IMR-90 (cell line): ENCODE data around the gene PAX3. TPM values are rescaled to one million over a fixed set of nuclear protein-coding genes. Genes with fewer than 3 reads are reported as not detected.

Experiments used
- ATAC-seq: fragments of 200-7000 bp; cut with Tn5 transposase; 2 replicates; pipeline ENCODE4 v1.9.1; 2020; ENCODE audit warnings: low read depth, mild to moderate bottlenecking, moderate library complexity
- BruUV-seq: library from RNA; stranded (reverse); fragments of 400-500 nt; replicated peaks from 2 replicates; lab custom pipeline; 2021; lab: Mats Ljungman, UMichigan
- CTCF ChIA-PET: fragments of 300-600 bp; formaldehyde crosslinking; extraction: SDS; loops from one replicate; lab custom pipeline; 2021; ENCODE audit warnings: antibody characterized with exemption; lab: Yijun Ruan, JAX
- POLR2A ChIA-PET: fragments of 300-600 bp; sonication (Branson Sonifier 250); formaldehyde crosslinking; loops from one replicate; lab custom pipeline; 2022; ENCODE audit warnings: antibody characterized with exemption; ENCODE audit not compliant: unreplicated experiment; lab: Charles Lee
- DNase-seq: peaks from one replicate; pipeline ENCODE4 v3.0.0; 2013
- H2AFZ ChIP-seq: replicated peaks from 2 replicates; pipeline ENCODE3; 2013; ENCODE audit warnings: low read length, mild to moderate bottlenecking; ENCODE audit not compliant: poor library complexity
- H2AK5ac ChIP-seq: 2 replicates; pipeline ENCODE4 v1.6.1; 2013; ENCODE audit warnings: low read depth, low read length, inconsistent platforms
- H2AK9ac ChIP-seq: replicated peaks from 2 replicates; pipeline ENCODE3; 2013; ENCODE audit warnings: mild to moderate bottlenecking, low read depth, low read length, moderate library complexity; ENCODE audit not compliant: poor library complexity
- H2BK120ac ChIP-seq: 2 replicates; pipeline ENCODE4 v1.6.1; 2013; ENCODE audit warnings: low read depth, low read length, inconsistent platforms
- H2BK15ac ChIP-seq: 3 replicates; pipeline ENCODE4 v1.6.1; 2013; ENCODE audit warnings: low read depth, low read length, inconsistent platforms
- H2BK20ac ChIP-seq: 2 replicates; pipeline ENCODE4 v1.6.1; 2013; ENCODE audit warnings: low read depth, mild to moderate bottlenecking, inconsistent platforms, low read length, moderate library complexity
- H2BK5ac ChIP-seq: 2 replicates; pipeline ENCODE4 v1.6.1; 2013; ENCODE audit warnings: mild to moderate bottlenecking, low read depth, low read length, inconsistent platforms; ENCODE audit not compliant: poor library complexity, severe bottlenecking
- H3K14ac ChIP-seq: replicated peaks from 2 replicates; pipeline ENCODE4 v1.6.1; 2013; ENCODE audit warnings: low read depth, low read length, inconsistent platforms
- H3K18ac ChIP-seq: 2 replicates; pipeline ENCODE4 v1.6.1; 2013; ENCODE audit warnings: low read depth, low read length, control low read depth
- H3K23ac ChIP-seq: 2 replicates; pipeline ENCODE4 v1.6.1; 2013; ENCODE audit warnings: low read depth, low read length, inconsistent platforms
- H3K27ac ChIP-seq: 2 replicates; pipeline ENCODE4 v1.5.1; 2013; ENCODE audit warnings: mild to moderate bottlenecking, control low read depth, low read length; ENCODE audit not compliant: insufficient read depth
- H3K27me3 ChIP-seq: 2 replicates; pipeline ENCODE4 v1.6.1; 2013; ENCODE audit warnings: low read length; ENCODE audit not compliant: control insufficient read depth, insufficient read depth
- H3K36me3 ChIP-seq: 2 replicates; pipeline ENCODE4 v1.6.1; 2013; ENCODE audit warnings: low read length, mixed read lengths; ENCODE audit not compliant: control insufficient read depth, insufficient read depth
- H3K4ac ChIP-seq: 2 replicates; pipeline ENCODE4 v1.6.1; 2013; ENCODE audit warnings: low read depth, low read length, inconsistent platforms
- H3K4me1 ChIP-seq: 2 replicates; pipeline ENCODE4 v1.6.1; 2013; ENCODE audit warnings: low read length, mixed read lengths; ENCODE audit not compliant: control insufficient read depth, insufficient read depth
- H3K4me2 ChIP-seq: 2 replicates; pipeline ENCODE4 v1.6.1; 2013; ENCODE audit warnings: low read depth, mild to moderate bottlenecking, control low read depth, low read length, moderate library complexity
- H3K4me3 ChIP-seq: 2 replicates; pipeline ENCODE4 v1.5.1; 2013; ENCODE audit warnings: low read depth, mild to moderate bottlenecking, control low read depth, low read length, moderate library complexity; ENCODE audit not compliant: insufficient read depth
- H3K56ac ChIP-seq: 2 replicates; pipeline ENCODE4 v1.6.1; 2013; ENCODE audit warnings: low read length, inconsistent platforms; ENCODE audit not compliant: insufficient read depth; ENCODE audit errors: extremely low read depth
- H3K79me1 ChIP-seq, 2 experiments: 2 replicates each; pipeline ENCODE4 v1.6.1; 2013; ENCODE audit warnings: low read length in 2 of 2, inconsistent platforms in 1 of 2, low read depth in 1 of 2
- H3K9ac ChIP-seq: 2 replicates; pipeline ENCODE4 v1.6.1; 2013; ENCODE audit warnings: low read depth, low read length, control low read depth
- H3K9me1 ChIP-seq: 2 replicates; pipeline ENCODE4 v1.6.1; 2013; ENCODE audit warnings: low read length, inconsistent platforms; ENCODE audit not compliant: insufficient read depth
- H3K9me3 ChIP-seq: 2 replicates; pipeline ENCODE4 v1.6.1; 2013; ENCODE audit warnings: low read length; ENCODE audit not compliant: control insufficient read depth, insufficient read depth
- H4K20me1 ChIP-seq: 2 replicates; pipeline ENCODE4 v1.6.1; 2013; ENCODE audit warnings: low read length, inconsistent platforms; ENCODE audit not compliant: insufficient read depth
- H4K5ac ChIP-seq: 2 replicates; pipeline ENCODE4 v1.6.1; 2013; ENCODE audit warnings: mild to moderate bottlenecking, low read depth, low read length, control low read depth
- H4K8ac ChIP-seq, 2 experiments: 2 replicates each; pipeline ENCODE4 v1.6.1; 2013; ENCODE audit warnings: low read depth in 2 of 2, low read length in 2 of 2, control low read depth in 1 of 2, inconsistent platforms in 1 of 2
- H4K91ac ChIP-seq: 2 replicates; pipeline ENCODE4 v1.6.1; 2013; ENCODE audit warnings: low read depth, low read length, inconsistent platforms; ENCODE audit not compliant: insufficient read depth
- MAFK ChIP-seq: IDR thresholded peaks from 2 replicates; pipeline ENCODE4 v1.6.1; 2012; ENCODE audit warnings: low read depth, low read length, improper control_type of control experiment
- RCOR1 ChIP-seq: IDR thresholded peaks from 2 replicates; pipeline ENCODE4 v1.6.1; 2012; ENCODE audit warnings: mild to moderate bottlenecking, low read length, improper control_type of control experiment; ENCODE audit not compliant: insufficient replicate concordance
- WGBS, 2 experiments: methylation state at CpG; one replicate each; pipeline versions ENCODE4 v1.1.5 to v1.1.7; 2013; ENCODE audit warnings: missing lambda C conversion rate in 2 of 2; ENCODE audit not compliant: insufficient read length in 1 of 2; ENCODE audit errors: extremely low coverage in 2 of 2; 5-methylcytosine and 5-hydroxymethylcytosine counted together
- dilution Hi-C: fragments of 300-500 bp; cut with HindIII; formaldehyde crosslinking; loops from one replicate; pipeline ENCODE4 v1.14.3; 2018; ENCODE audit warnings: low sequenced_read_pairs; ENCODE audit not compliant: unreplicated experiment
- in situ Hi-C: fragments of 300-500 bp; cut with MboI; formaldehyde crosslinking; loops from 3 replicates; pipeline ENCODE4 v1.14.3; 2019; ENCODE audit warnings: low sequenced_read_pairs, inconsistent platforms, mixed read lengths
- intact Hi-C: fragments of 100-400 bp; cut with micrococcal nuclease; formaldehyde crosslinking; loops from 2 replicates; pipeline ENCODE4 v1.10.0; 2022
- polyA plus RNA-seq, 3 experiments: library from polyadenylated mRNA; depleted of rRNA; stranded (reverse); fragments of >200 nt; gene quantifications; 2 replicates each; pipeline ENCODE4 v1.2.3, GENCODE V29; 2012; ENCODE audit warnings: low replicate concordance in 1 of 3
- total RNA-seq: library from RNA; depleted of rRNA; stranded (reverse); fragments of >200 nt; gene quantifications from 2 replicates; pipeline ENCODE4 v1.2.3, GENCODE V29; 2012

PAX3 gene
- total and polyA plus RNA-seq, 2 of the 4 experiments (the other 2 are of a cell fraction), result not detected

DNA sequence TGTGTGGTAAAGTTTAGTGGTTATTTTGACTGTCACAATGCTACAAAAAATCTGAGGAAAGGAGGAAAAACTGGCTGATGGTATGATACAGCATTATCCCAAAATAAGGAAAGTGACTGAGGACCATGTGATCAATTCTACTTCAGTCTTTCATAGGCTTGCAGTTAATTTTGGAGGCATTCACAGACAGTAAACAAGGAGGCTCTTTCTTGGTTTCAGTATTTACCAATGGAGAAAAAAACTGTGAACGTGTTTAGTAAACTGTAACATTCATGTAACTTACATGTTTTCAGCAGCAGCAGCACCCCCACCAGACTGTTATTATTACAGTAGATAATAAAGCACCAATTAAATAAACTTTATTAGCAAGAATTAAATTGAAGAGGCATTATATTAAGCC, 50.0 kb downstream of the PAX3 start:
- no peak overlapping the region for H3K27ac ChIP-seq
- no peak for ATAC-seq
- H3K27me3 ChIP-seq, result no peaks in the 10 kb centered on the region
- no peaks in the 10 kb centered on the region for H3K9me1 ChIP-seq
- dilution Hi-C loops (no loop called here), in situ Hi-C loops (no loop called here), intact Hi-C loops (no loop called here)
- no peaks in the 10 kb centered on the region for H3K9me3 ChIP-seq
- TF ChIP-seq RCOR1, result no peak
- TF ChIP-seq MAFK, result no peak
- H3K4me3 ChIP-seq, result no peak overlapping the region
- ChIA-PET CTCF (no interaction called here), POLR2A (no interaction called here)
- no TSS peak for BruUV-seq
- H2BK5ac ChIP-seq, result no peak overlapping the region
- no peak overlapping the region for H2BK20ac ChIP-seq
- H4K8ac ChIP-seq, result no peak overlapping the region
- H3K4me2 ChIP-seq, result no peak overlapping the region
- H3K4ac ChIP-seq, result no peak overlapping the region
- no peak overlapping the region for H3K23ac ChIP-seq
- no peaks in the 10 kb centered on the region for H3K4me1 ChIP-seq
- H2BK120ac ChIP-seq, result no peak overlapping the region
- no peaks in the 10 kb centered on the region for H4K20me1 ChIP-seq
- no peak overlapping the region for H3K56ac ChIP-seq
- H4K91ac ChIP-seq, result no peak overlapping the region
- H4K5ac ChIP-seq, result no peak overlapping the region
- no peak for DNase-seq
- H2AK5ac ChIP-seq, result no peak overlapping the region
- no peak overlapping the region for H2AFZ ChIP-seq
- no peaks in the 10 kb centered on the region for H3K36me3 ChIP-seq
- no CpG with 5 or more reads among the region's 1 CpG for WGBS, 2 experiments
- H2AK9ac ChIP-seq, result no peak overlapping the region
- no peak overlapping the region for H3K14ac ChIP-seq
- no peak overlapping the region for H3K9ac ChIP-seq
- no peak overlapping the region for H3K18ac ChIP-seq
- no peak overlapping the region for H2BK15ac ChIP-seq
- no peaks in the 10 kb centered on the region for H3K79me1 ChIP-seq
